Activated T-cell treated with anti-CD3 and anti-CD28 coated beads, Interleukin-2, amount 50 U/mL, for 72 hours (primary cell): ENCODE data around the gene AHI1. TPM values are rescaled to one million over a fixed set of nuclear protein-coding genes. Genes with fewer than 3 reads are reported as not detected.
A peak's percentile ranks its signal among the peaks of the same experiment; 100 is the strongest.
"Not testable (repeated sequence)": the region's sequence is repeated elsewhere in the genome, so short reads cannot be mapped to it uniquely, and the experiment has no call there.

ENCODE experiments used
- ATAC-seq, 2 donors: fragments of 150-1000 bp; cut with Tn5 transposase; replicated peaks in 1 of 2; 2 replicates each; pipeline ENCODE4 v1.10.0; 2021; ENCODE audit warnings: moderate library complexity in 2 of 2, mild to moderate bottlenecking in 1 of 2
- DNase-seq, 2 donors: peaks; one replicate each; pipeline ENCODE4 v3.0.0; 2021 to 2022; ENCODE audit warnings: mixed read lengths in 1 of 2
- H3K27ac Mint-ChIP-seq: one replicate; pipeline ENCODE4 v1.8.0; 2022; ENCODE audit warnings: mild to moderate bottlenecking, moderate library complexity, mixed read lengths
- H3K27me3 Mint-ChIP-seq: one replicate; pipeline ENCODE4 v1.8.0; 2022; ENCODE audit warnings: low read depth, mixed read lengths
- H3K36me3 Mint-ChIP-seq, 2 donors: one replicate each; pipeline ENCODE4 v1.8.0; 2022; ENCODE audit warnings: mixed read lengths in 2 of 2, mild to moderate bottlenecking in 1 of 2; ENCODE audit not compliant: insufficient read depth in 2 of 2
- H3K4me1 Mint-ChIP-seq: one replicate; pipeline ENCODE4 v1.8.0; 2022; ENCODE audit warnings: low read depth, mixed read lengths
- H3K4me3 Mint-ChIP-seq, 2 donors: one replicate each; pipeline ENCODE4 v1.8.0; 2022; ENCODE audit warnings: mild to moderate bottlenecking in 2 of 2, mixed read lengths in 2 of 2, moderate library complexity in 2 of 2
- H3K9me3 Mint-ChIP-seq, 2 donors: one replicate each; pipeline ENCODE4 v1.8.0; 2022; ENCODE audit warnings: mixed read lengths in 2 of 2
- total RNA-seq, 2 donors: library from RNA; stranded (reverse); gene quantifications; one replicate each; pipeline ENCODE4 v1.2.3, GENCODE V29; 2022

Gene AHI1
- total RNA-seq, 2 donors from 2014 or later = 48.7 to 62.8 TPM

DNA sequence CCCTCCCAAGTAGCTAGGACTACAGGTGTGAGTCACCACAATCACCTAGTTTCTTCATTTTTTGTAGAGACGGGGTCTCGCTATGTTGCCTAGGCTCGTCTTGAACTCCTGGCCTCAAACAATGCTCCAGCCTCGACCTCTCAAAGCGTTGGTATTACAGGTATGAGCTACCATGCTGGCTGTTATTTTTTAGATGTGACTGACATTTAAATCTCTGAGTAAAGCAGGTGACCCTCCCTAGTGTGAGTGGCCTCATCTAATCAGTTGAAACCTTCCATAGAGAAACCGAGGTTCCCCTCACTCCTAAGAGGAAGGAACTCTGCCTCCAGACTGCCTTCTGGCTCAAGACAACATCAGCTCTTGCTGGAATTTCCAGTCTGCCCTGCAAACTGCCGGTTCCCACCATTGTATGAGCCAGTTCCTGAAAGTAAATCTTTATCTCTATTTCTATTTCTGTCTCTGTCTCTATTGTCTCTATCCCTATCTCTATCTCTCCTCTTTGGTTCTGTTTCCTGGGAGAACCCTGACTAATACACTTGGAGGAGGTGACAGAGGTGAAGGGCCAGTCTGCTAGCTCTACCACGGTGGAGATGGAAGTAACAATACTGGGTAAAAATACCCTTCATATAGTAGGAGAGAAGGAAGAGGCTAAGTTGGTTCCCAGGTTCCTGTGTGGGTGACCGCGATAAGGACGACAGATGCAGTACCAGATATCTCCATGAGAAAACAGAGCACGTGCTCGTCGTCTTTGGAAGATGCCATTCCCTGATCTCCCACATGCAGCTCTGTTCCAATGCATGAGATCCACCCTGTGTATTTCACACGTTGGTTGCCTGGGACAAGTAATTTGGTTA, 235.4 kb downstream of the AHI1 start:
- H3K36me3 Mint-ChIP-seq = no peaks in the 10 kb centered on the region
- H3K4me3 Mint-ChIP-seq = no peak overlapping the region
- ATAC-seq = no peak
- H3K9me3 Mint-ChIP-seq = no peaks in the 10 kb centered on the region
- DNase-seq = no peak
- no peaks in the 10 kb centered on the region for H3K4me1 Mint-ChIP-seq
- H3K27me3 Mint-ChIP-seq = no peaks in the 10 kb centered on the region
- no peak overlapping the region for H3K27ac Mint-ChIP-seq

DNA sequence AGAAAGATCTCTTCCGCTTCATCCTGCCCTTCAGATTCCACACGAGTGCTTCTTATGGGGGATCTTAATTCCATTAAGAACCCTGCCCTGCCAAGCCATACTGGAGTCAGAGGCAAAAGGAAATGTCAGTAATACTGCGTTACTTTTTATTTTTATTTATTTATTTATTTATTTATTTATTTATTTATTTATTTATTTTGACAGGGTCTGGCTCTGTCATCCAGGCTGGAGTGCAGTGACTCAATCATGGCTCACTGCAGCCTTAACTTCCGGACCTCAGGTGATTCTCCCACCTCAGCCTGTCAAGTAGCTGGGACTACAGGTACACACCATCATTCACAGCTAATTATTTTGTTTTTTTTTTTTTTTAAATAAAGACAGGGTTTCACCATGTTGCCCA, 236.9 kb downstream of the AHI1 start:
- Mint-ChIP-seq H3K9me3 (no peaks in the 10 kb centered on the region), H3K27ac (no peak overlapping the region), H3K4me3 (no peak overlapping the region), H3K27me3 (no peaks in the 10 kb centered on the region), H3K4me1 (no peaks in the 10 kb centered on the region), H3K36me3 (no peaks in the 10 kb centered on the region)
- no peak for ATAC-seq
- no peak for DNase-seq

DNA sequence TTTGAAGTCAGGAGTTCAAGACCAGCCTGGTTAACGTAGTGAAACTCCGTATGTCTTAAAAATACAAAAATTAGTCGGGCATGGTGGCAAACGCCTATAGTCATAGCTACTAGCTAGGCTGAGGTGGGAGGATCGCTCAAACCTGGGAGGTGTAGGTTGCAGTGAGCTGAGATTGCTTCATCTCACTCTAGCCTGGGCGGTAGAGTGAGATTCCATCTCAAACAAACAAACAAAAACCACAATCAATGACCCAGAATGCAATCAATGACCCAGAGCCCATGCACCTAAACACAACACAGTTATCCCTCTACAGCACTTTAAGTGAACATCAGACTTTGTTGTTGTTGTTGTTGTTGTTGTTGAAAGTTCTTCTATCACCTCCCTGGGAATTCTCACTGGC, 238.6 kb downstream of the AHI1 start:
- Mint-ChIP-seq H3K4me3 (no peak overlapping the region), H3K27me3 (no peaks in the 10 kb centered on the region), H3K9me3 (no peaks in the 10 kb centered on the region), H3K36me3 (no peaks in the 10 kb centered on the region), H3K4me1 (no peaks in the 10 kb centered on the region), H3K27ac (no peak overlapping the region)
- DNase-seq (no peak), ATAC-seq (no peak)

DNA sequence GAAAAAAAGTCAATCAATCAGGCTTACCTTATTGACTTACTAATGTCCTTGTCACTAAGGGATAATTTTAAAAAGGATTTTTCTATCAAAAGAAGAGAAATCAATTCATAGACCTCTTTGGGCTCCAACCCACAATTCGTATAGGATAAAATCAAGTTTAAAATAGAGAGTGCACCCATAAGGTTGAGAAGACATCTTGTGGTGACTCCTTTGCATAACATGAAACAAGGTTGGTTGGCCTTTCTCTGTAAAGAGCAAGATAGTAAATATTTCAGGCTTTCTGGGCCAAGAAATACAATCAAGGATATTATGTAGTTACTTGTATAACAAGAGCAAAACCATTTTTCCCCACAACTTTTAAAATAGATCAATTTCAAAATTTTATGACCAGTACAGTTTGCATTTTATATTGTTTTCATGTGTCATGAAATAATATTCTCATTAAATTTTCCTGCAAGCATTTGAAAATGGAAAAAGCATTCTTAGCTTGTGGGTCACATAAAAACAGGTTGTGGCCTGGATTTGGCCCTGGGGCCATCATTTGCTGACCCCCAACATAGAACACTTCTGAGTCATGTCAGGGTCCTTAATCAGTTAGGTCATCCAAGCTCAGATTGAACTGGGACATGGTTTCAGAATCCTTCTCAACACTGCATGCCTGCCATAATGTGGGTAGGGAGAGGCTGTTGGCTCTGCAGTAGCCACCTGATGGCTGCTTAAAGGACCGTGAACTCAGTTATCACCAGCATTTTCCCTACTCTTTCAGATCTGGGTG, 239.7 kb downstream of the AHI1 start:
- Mint-ChIP-seq H3K27ac (no peak overlapping the region), H3K9me3 (no peaks in the 10 kb centered on the region), H3K4me3 (no peak overlapping the region), H3K36me3 (no peaks in the 10 kb centered on the region), H3K27me3 (peaks cover 5% of the 10 kb centered on the region), H3K4me1 (no peaks in the 10 kb centered on the region)
- DNase-seq (no peak), ATAC-seq (no peak)

DNA sequence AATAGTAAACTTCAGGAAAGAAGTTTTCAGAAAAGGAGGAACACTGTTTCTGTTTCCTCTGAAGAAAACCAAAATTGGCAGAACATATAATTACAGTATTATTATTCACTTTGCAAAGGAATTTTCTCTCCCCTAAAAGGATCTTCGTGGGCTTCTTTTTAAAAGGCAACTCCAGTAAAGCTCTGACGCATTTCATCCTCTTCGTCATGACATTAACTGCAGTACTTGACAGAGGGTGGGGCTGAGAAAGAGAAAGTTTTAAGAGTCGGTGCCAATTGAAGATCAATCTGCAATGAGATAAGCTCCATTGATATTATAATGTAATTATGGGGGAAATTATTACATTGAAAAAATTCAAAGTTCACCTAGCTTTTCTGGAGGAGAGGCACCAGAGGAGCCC, 240.7 kb downstream of the AHI1 start:
- no peaks in the 10 kb centered on the region for H3K36me3 Mint-ChIP-seq
- H3K9me3 Mint-ChIP-seq = no peaks in the 10 kb centered on the region
- no peak overlapping the region for H3K27ac Mint-ChIP-seq
- no peak overlapping the region for H3K4me3 Mint-ChIP-seq
- no peaks in the 10 kb centered on the region for H3K4me1 Mint-ChIP-seq
- no peak for DNase-seq
- peaks cover 5% of the 10 kb centered on the region for H3K27me3 Mint-ChIP-seq
- ATAC-seq = no peak

DNA sequence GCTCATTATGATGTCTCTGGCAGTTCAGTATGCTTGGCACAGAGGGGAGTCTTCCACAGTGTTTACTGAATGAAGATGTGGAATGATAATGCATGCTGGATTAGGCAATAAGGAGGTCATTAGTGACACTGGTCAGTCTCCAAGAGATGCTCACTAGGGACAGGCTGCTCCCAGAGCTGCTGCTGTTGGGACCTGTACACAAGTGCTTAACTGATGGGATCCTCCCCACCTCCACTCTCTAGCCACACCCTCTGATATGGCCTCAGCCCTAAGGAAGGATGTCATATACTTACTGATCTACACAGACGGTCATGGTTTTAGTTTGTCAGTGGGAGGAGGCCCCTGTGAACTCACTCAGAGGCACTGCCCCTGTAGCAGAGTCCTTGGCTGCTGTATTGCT, 243.1 kb downstream of the AHI1 start:
- ATAC-seq (peak in 1 of 2 donors; percentile 25), DNase-seq (no peak)
- Mint-ChIP-seq H3K27me3 (peaks cover 5% of the 10 kb centered on the region), H3K9me3 (no peaks in the 10 kb centered on the region), H3K4me3 (no peak overlapping the region), H3K4me1 (peaks cover 7% of the 10 kb centered on the region), H3K27ac (no peak overlapping the region), H3K36me3 (no peaks in the 10 kb centered on the region)

DNA sequence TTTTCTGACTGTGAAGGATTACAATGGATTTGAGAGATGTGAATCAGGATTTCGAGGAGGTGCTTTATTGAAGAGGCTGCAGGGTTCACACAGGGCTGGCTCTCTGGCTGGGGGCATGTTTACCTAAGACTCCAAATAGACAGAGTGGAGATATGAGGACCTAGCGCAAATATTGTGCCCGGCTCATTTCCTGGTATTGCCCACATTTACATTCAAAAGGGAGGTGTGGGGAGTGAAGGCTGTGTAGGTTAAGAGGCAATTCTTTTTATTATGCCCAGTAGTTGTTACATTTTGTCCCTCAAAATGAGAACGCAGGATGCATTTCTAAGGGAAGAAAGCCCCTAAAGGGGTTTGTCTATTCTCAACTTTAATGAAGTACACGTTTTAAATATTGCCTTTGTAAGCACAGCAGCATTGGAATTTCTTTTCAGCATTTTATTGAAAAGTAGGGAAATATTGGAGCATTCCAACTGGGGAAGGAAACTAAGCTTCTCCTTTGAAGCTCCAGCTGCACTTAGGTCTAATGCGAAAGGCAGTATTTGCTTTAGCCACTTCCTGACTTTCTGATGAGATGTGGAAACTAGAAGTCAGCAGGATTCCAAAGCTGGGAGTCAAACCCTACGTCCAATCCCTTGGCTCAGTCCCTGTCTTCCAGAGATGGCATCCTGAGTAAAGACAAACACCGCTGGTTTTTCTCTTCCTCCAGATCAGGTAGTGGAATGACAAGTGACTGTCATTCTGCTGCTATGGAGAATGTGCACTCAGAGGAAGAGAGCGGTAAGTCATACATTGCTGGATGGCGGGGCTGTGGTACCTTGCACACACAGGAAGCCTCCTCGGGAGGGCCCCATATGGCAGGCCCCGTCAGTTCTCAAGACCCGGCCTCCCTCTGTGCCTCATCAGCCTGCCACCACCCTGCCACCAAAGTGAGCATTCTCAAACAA, 245.8 kb downstream of the AHI1 start:
- DNase-seq (peak in 1 of 2 donors; percentile 16), ATAC-seq (peak; percentile 67 to 86)
- Mint-ChIP-seq H3K27me3 (peaks cover 5% of the 10 kb centered on the region), H3K4me1 (peaks cover 9% of the 10 kb centered on the region), H3K4me3 (no peak overlapping the region), H3K27ac (no peak overlapping the region), H3K9me3 (no peaks in the 10 kb centered on the region), H3K36me3 (no peaks in the 10 kb centered on the region)

DNA sequence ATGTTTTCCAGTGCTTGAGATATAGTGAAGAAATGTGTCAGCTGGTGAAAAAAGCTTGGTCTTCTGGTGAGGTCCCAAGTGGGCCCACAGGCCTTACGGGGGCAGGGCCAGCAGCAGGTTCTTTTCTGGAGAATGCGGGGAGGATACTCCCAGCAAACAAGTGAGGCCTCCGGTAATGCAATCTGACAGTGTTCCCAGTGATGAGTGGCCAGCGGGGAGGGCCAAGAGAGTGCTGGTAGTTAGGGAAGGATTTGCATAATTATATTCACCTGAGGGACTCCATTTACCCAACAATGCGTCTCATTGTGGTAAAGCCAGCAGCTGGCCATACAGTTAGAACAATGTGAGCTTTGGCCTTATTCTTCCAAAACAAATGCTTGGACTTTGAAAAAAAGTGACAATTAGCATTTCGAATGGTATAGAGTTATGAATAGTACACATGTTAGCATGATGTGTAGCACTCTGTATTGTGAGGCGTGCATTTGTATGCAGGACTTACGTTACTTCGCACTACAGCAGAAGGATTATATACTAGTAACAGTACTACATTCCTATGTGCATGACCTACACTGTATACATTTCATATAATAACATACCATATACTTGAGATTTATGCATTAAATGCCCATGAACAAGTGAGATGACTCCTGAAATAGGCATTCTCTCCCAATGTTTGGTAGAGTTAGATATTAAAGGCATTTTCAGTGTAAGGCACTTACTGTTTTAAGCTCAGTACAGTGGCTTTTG, 246.6 kb downstream of the AHI1 start:
- DNase-seq = no peak
- no peak overlapping the region for H3K27ac Mint-ChIP-seq
- H3K9me3 Mint-ChIP-seq = no peaks in the 10 kb centered on the region
- no peak for ATAC-seq
- no peaks in the 10 kb centered on the region for H3K36me3 Mint-ChIP-seq
- peaks cover 9% of the 10 kb centered on the region for H3K4me1 Mint-ChIP-seq
- H3K4me3 Mint-ChIP-seq = no peak overlapping the region
- H3K27me3 Mint-ChIP-seq = peaks cover 5% of the 10 kb centered on the region

DNA sequence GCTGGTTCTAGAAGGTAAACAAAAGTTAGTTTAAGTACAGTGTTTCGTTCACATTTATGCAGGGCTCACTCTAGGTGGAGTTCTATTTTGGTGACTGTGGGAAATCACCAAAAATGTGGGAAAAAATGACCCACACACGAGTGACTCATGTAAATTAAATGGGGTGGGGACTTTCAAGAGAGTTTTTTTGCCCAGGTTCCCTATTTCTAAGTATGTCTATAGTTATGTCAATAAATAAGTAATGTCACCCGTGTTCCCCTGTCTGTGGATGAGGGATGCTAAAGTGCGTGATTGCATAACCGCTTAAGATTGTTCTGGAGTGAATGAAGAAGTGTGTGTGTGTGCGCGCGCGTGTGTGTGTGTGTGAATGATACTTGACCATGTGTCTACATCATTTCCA, 247.3 kb downstream of the AHI1 start:
- no peak for DNase-seq
- H3K36me3 Mint-ChIP-seq = no peaks in the 10 kb centered on the region
- H3K4me3 Mint-ChIP-seq = no peak overlapping the region
- no peaks in the 10 kb centered on the region for H3K9me3 Mint-ChIP-seq
- ATAC-seq = no peak
- peaks cover 9% of the 10 kb centered on the region for H3K4me1 Mint-ChIP-seq
- H3K27me3 Mint-ChIP-seq = peaks cover 5% of the 10 kb centered on the region
- no peak overlapping the region for H3K27ac Mint-ChIP-seq

DNA sequence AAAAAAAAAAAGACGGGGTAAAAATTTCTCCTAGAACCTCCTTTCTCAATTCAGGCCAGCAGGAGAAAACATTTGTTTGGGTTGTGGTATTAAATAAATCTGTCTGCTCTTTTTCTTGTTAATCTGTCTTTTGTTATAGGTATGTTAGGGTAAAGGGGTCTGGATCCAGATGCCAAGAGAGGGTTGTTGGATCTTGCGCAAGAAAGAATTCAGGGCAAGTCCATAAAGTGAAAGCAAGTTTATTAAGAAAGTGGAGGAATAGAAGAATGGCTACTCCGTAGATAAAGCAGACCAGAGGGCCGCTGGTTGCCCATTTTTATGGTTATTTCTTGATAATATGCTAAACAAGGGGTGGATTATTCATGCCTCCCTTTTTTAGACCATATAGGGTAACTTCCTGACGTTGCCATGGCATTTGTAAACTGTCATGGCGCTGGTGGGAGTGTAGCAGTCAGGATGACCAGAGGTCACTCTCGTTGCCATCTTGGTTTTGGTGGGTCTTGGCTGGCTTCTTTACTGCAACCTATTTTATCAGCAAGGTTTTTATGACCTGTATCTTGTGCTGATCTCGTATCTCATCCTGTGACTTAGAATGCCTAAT, 251.0 kb downstream of the AHI1 start:
- ATAC-seq, H3K4me3 Mint-ChIP-seq, H3K27ac Mint-ChIP-seq, H3K27me3 Mint-ChIP-seq, H3K4me1 Mint-ChIP-seq, H3K36me3 Mint-ChIP-seq, DNase-seq, H3K9me3 Mint-ChIP-seq: not testable (repeated sequence)

DNA sequence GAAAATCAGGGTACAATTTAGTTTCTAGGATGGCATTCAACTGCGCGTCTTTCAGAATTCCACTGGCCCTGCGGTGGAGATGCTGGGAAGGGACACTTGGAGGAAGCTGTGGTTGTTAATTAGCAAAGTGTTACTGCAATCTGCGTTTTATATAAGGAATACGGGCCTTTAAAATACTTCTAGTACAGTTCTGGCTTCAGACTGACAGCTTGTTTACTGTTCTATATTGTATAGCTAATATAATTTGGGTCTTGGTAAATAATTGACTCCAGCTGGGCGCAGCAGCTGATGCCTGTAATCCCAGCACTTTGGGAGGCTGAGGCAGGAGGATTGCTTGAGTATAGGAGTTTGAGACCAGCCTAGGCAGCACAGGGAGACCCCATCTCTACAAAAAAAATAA, 252.7 kb downstream of the AHI1 start:
- no peak for ATAC-seq
- Mint-ChIP-seq H3K27ac (no peak overlapping the region), H3K4me1 (peaks cover 5% of the 10 kb centered on the region)

More for the DNA sequence above, 252.7 kb downstream of the AHI1 start:
- H3K27me3 Mint-ChIP-seq = no peaks in the 10 kb centered on the region
- H3K4me3 Mint-ChIP-seq = no peak overlapping the region
- H3K9me3 Mint-ChIP-seq = no peaks in the 10 kb centered on the region
- DNase-seq = no peak
- no peaks in the 10 kb centered on the region for H3K36me3 Mint-ChIP-seq
